Stimulated activated naive CD8-positive, alpha-beta T cell treated with anti-CD3 and anti-CD28 coated beads, Interleukin-15, Interleukin-2, amounts not matched to agents 100 ng/mL and 50 ng/mL, for 24 hours (primary cell): ENCODE measurements around the gene OR6Y1.

ENCODE experiments used
- H3K27ac Mint-ChIP-seq: one replicate; pipeline ENCODE4 v1.8.0; 2021; ENCODE audit warnings: mild to moderate bottlenecking, mixed read lengths
- H3K27me3 Mint-ChIP-seq: one replicate; pipeline ENCODE4 v1.8.0; 2021; ENCODE audit warnings: mixed read lengths
- H3K36me3 Mint-ChIP-seq: one replicate; pipeline ENCODE4 v1.8.0; 2021; ENCODE audit warnings: low read depth, mixed read lengths
- H3K4me1 Mint-ChIP-seq: one replicate; pipeline ENCODE4 v1.8.0; 2021; ENCODE audit warnings: low read depth, mixed read lengths
- H3K4me3 Mint-ChIP-seq: one replicate; pipeline ENCODE4 v1.8.0; 2021; ENCODE audit warnings: mild to moderate bottlenecking, mixed read lengths
- H3K9me3 Mint-ChIP-seq: one replicate; pipeline ENCODE4 v1.8.0; 2021; ENCODE audit warnings: mixed read lengths

The OR6Y1 gene

GRCh38 chr1:158521666-158522058 is 32.5 kb downstream of the OR6Y1 start:
- H3K4me1 Mint-ChIP-seq = no peaks in the 10 kb centered on the region
- H3K9me3 Mint-ChIP-seq = no peaks in the 10 kb centered on the region
- H3K36me3 Mint-ChIP-seq = no peaks in the 10 kb centered on the region
- H3K4me3 Mint-ChIP-seq = no peak overlapping the region
- H3K27me3 Mint-ChIP-seq = peaks cover 28% of the 10 kb centered on the region
- H3K27ac Mint-ChIP-seq = no peak overlapping the region

GRCh38 chr1:158520955-158521665 is 33.1 kb downstream of the OR6Y1 start:
- Mint-ChIP-seq H3K27me3 (peaks cover 28% of the 10 kb centered on the region), H3K36me3 (no peaks in the 10 kb centered on the region), H3K4me3 (no peak overlapping the region), H3K27ac (no peak overlapping the region), H3K4me1 (no peaks in the 10 kb centered on the region), H3K9me3 (no peaks in the 10 kb centered on the region)

GRCh38 chr1:158520021-158520420 is 34.2 kb downstream of the OR6Y1 start:
- no peaks in the 10 kb centered on the region for H3K4me1 Mint-ChIP-seq
- no peaks in the 10 kb centered on the region for H3K36me3 Mint-ChIP-seq
- H3K27me3 Mint-ChIP-seq = peaks cover 27% of the 10 kb centered on the region
- H3K4me3 Mint-ChIP-seq = no peak overlapping the region
- no peak overlapping the region for H3K27ac Mint-ChIP-seq
- H3K9me3 Mint-ChIP-seq = no peaks in the 10 kb centered on the region

- no peaks in the 10 kb centered on the region for H3K36me3 Mint-ChIP-seq
- no peaks in the 10 kb centered on the region for H3K4me1 Mint-ChIP-seq
- no peak overlapping the region for H3K27ac Mint-ChIP-seq
- H3K9me3 Mint-ChIP-seq = no peaks in the 10 kb centered on the region
- H3K27me3 Mint-ChIP-seq = peaks cover 7% of the 10 kb centered on the region
- no peak overlapping the region for H3K4me3 Mint-ChIP-seq
Observed at GRCh38 chr1:158516966-158517365, 37.2 kb downstream of the OR6Y1 start.

- H3K4me3 Mint-ChIP-seq = no peak overlapping the region
- H3K27ac Mint-ChIP-seq = no peak overlapping the region
- H3K9me3 Mint-ChIP-seq = no peaks in the 10 kb centered on the region
- H3K4me1 Mint-ChIP-seq = no peaks in the 10 kb centered on the region
- peaks cover 13% of the 10 kb centered on the region for H3K27me3 Mint-ChIP-seq
- H3K36me3 Mint-ChIP-seq = no peaks in the 10 kb centered on the region
Observed at GRCh38 chr1:158509471-158510156, 44.6 kb downstream of the OR6Y1 start.

GRCh38 chr1:158507511-158507910 is 46.7 kb downstream of the OR6Y1 start:
- Mint-ChIP-seq H3K9me3 (no peaks in the 10 kb centered on the region), H3K4me3 (no peak overlapping the region), H3K27me3 (peaks cover 18% of the 10 kb centered on the region), H3K4me1 (no peaks in the 10 kb centered on the region), H3K27ac (no peak overlapping the region), H3K36me3 (no peaks in the 10 kb centered on the region)

- Mint-ChIP-seq H3K4me3 (no peak overlapping the region), H3K27me3 (peaks cover 21% of the 10 kb centered on the region), H3K4me1 (no peaks in the 10 kb centered on the region), H3K9me3 (no peaks in the 10 kb centered on the region), H3K27ac (no peak overlapping the region), H3K36me3 (no peaks in the 10 kb centered on the region)
Observed at GRCh38 chr1:158506369-158506987, 47.7 kb downstream of the OR6Y1 start.

GRCh38 chr1:158496374-158496773 is 57.8 kb downstream of the OR6Y1 start:
- no peak overlapping the region for H3K4me3 Mint-ChIP-seq
- no peaks in the 10 kb centered on the region for H3K36me3 Mint-ChIP-seq
- peaks cover 14% of the 10 kb centered on the region for H3K27me3 Mint-ChIP-seq
- H3K27ac Mint-ChIP-seq = no peak overlapping the region
- H3K9me3 Mint-ChIP-seq = no peaks in the 10 kb centered on the region
- no peaks in the 10 kb centered on the region for H3K4me1 Mint-ChIP-seq

GRCh38 chr1:158494796-158495195 is 59.4 kb downstream of the OR6Y1 start:
- no peaks in the 10 kb centered on the region for H3K9me3 Mint-ChIP-seq
- peaks cover 5% of the 10 kb centered on the region for H3K27me3 Mint-ChIP-seq
- no peaks in the 10 kb centered on the region for H3K36me3 Mint-ChIP-seq
- H3K4me1 Mint-ChIP-seq = no peaks in the 10 kb centered on the region
- no peak overlapping the region for H3K27ac Mint-ChIP-seq
- H3K4me3 Mint-ChIP-seq = no peak overlapping the region
